IMR-90 (cell line): ENCODE data around the gene RBP5. TPM values are rescaled to one million over a fixed set of nuclear protein-coding genes. Genes with fewer than 3 reads are reported as not detected.

Experiments used
- microRNA-seq, 2 experiments: library from miRNA; stranded (forward) in 1 of 2; unstranded in 1 of 2; fragments of 10-50 nt in 1 of 2; fragments of <30 nt in 1 of 2; gene quantifications in 1 of 2; microRNA quantifications in 1 of 2; one replicate each; pipeline versions ENCODE3 to v1.1.0; 2013 to 2020; ENCODE audit not compliant: insufficient read depth in 1 of 2, insufficient read length in 1 of 2, unreplicated experiment in 1 of 2
- polyA plus RNA-seq, 3 experiments: library from polyadenylated mRNA; depleted of rRNA; stranded (reverse); fragments of >200 nt; gene quantifications; 2 replicates each; pipeline ENCODE4 v1.2.3, GENCODE V29; 2012; ENCODE audit warnings: low replicate concordance in 1 of 3
- small RNA-seq, 5 experiments: library from RNA; depleted of rRNA; stranded (forward); fragments of <200 nt; gene quantifications; one replicate each; pipeline ENCODE3, GENCODE V24; 2012
- total RNA-seq: library from RNA; depleted of rRNA; stranded (reverse); fragments of >200 nt; gene quantifications from 2 replicates; pipeline ENCODE4 v1.2.3, GENCODE V29; 2012; rRNA removed

RBP5 gene
- total and polyA plus RNA-seq, 2 of the 4 experiments (the other 2 are of a cell fraction) = 0.15 TPM; not detected in 1

Small RNA genes within 50 kb of the gene (microRNA-seq; reads per million reads assigned to microRNA genes)
- not detected for gene RNU6-485P (ENCODE audit: insufficient read depth, insufficient read length)

Small RNA genes within 50 kb of the gene (small RNA-seq; reads per million reads assigned to genes)
- 0 reads per million in 5 experiments for gene RNU6-485P

Other genes with a start within 250 kb of the RBP5 start
- 8.9 and 11.1 TPM in 2 replicates for gene LRRC23, start 224.1 kb downstream of the RBP5 start, total RNA-seq
- gene LRRC23, start 224.1 kb downstream of the RBP5 start, polyA plus RNA-seq (2012; rRNA removed) = 9.2 and 11.4 TPM in 2 replicates
- 20.8 and 28.3 TPM in 2 replicates for gene ENO2, start 214.3 kb downstream of the RBP5 start, total RNA-seq
- gene ENO2, start 214.3 kb downstream of the RBP5 start, polyA plus RNA-seq (2012; rRNA removed) = 81.5 and 92.8 TPM in 2 replicates
- gene ATN1, start 200.9 kb downstream of the RBP5 start, total RNA-seq = 2.5 and 3.4 TPM in 2 replicates
- 58.7 and 59.8 TPM in 2 replicates for gene ATN1, start 200.9 kb downstream of the RBP5 start, polyA plus RNA-seq (2012; rRNA removed)
- gene RNU7-1, start 185.1 kb downstream of the RBP5 start, total RNA-seq = not detected in 2 replicates
- gene RNU7-1, start 185.1 kb downstream of the RBP5 start, polyA plus RNA-seq (2012; rRNA removed) = not detected in 2 replicates
- gene C12orf57, start 184.9 kb downstream of the RBP5 start, total RNA-seq = 197 and 238 TPM in 2 replicates
- 530 and 703 TPM in 2 replicates for gene C12orf57, start 184.9 kb downstream of the RBP5 start, polyA plus RNA-seq (2012; rRNA removed)
- gene PTPN6, start 177.5 kb downstream of the RBP5 start, total RNA-seq = under 0.01 TPM in 1 of 2 replicates, not detected in the other
- 0.14 TPM in 1 of 2 replicates, not detected in the other for gene PTPN6, start 177.5 kb downstream of the RBP5 start, polyA plus RNA-seq (2012; rRNA removed)
- gene PHB2, start 158.2 kb downstream of the RBP5 start, total RNA-seq = 219 and 240 TPM in 2 replicates
- 286 and 298 TPM in 2 replicates for gene PHB2, start 158.2 kb downstream of the RBP5 start, polyA plus RNA-seq (2012; rRNA removed)
- gene EMG1, start 158.0 kb downstream of the RBP5 start, total RNA-seq = 43.6 and 66.1 TPM in 2 replicates
- 37.5 and 43.1 TPM in 2 replicates for gene EMG1, start 158.0 kb downstream of the RBP5 start, polyA plus RNA-seq (2012; rRNA removed)
- gene LPCAT3, start 110.4 kb downstream of the RBP5 start, total RNA-seq = 6.4 and 7.0 TPM in 2 replicates
- 17.4 and 18.6 TPM in 2 replicates for gene LPCAT3, start 110.4 kb downstream of the RBP5 start, polyA plus RNA-seq (2012; rRNA removed)
- 34.4 and 49.6 TPM in 2 replicates for gene C1S, start 68.2 kb downstream of the RBP5 start, total RNA-seq
- gene C1S, start 68.2 kb downstream of the RBP5 start, polyA plus RNA-seq (2012; rRNA removed) = 64.1 and 85.4 TPM in 2 replicates
- 19.4 and 38.4 TPM in 2 replicates for gene C1R, start 36.4 kb downstream of the RBP5 start, total RNA-seq
- 153 and 165 TPM in 2 replicates for gene C1R, start 36.4 kb downstream of the RBP5 start, polyA plus RNA-seq (2012; rRNA removed)
- gene C1RL, start 19.7 kb downstream of the RBP5 start, total RNA-seq = 7.5 and 9.1 TPM in 2 replicates
- 12.0 and 12.3 TPM in 2 replicates for gene C1RL, start 19.7 kb downstream of the RBP5 start, polyA plus RNA-seq (2012; rRNA removed)
- 4.1 and 5.3 TPM in 2 replicates for gene CLSTN3, start 1.5 kb upstream of the RBP5 start, total RNA-seq
- gene CLSTN3, start 1.5 kb upstream of the RBP5 start, polyA plus RNA-seq (2012; rRNA removed) = 14.5 and 16.4 TPM in 2 replicates
- gene PEX5, start 60.8 kb upstream of the RBP5 start, total RNA-seq = 18.3 and 18.6 TPM in 2 replicates
- gene PEX5, start 60.8 kb upstream of the RBP5 start, polyA plus RNA-seq (2012; rRNA removed) = 13.6 and 14.4 TPM in 2 replicates
- not detected in 2 replicates for gene ACSM4, start 175.2 kb upstream of the RBP5 start, total RNA-seq
- gene ACSM4, start 175.2 kb upstream of the RBP5 start, polyA plus RNA-seq (2012; rRNA removed) = not detected in 2 replicates